ENCODE measurements around the gene C12orf76. TPM values are rescaled to one million over a fixed set of nuclear protein-coding genes. Genes with fewer than 3 reads are reported as not detected.

The C12orf76 gene
- 11.5 and 16.4 TPM in 2 replicates for total RNA-seq

GRCh38 chr12:110048242-110049027, at the start of gene C12orf76:
TSS of gene C12orf76 (minus strand) at chr12:110048522. CDS start at chr12:110048495, 27 bp downstream.

GRCh38 chr12:109998904-109999648, 49.2 kb downstream of the C12orf76 start, which contains the start of gene ANKRD13A:
TSS of gene ANKRD13A (plus strand) at chr12:109999430. CDS start at chr12:109999689, 259 bp downstream.

GRCh38 chr12:109995686-109996482, 52.4 kb downstream of the C12orf76 start, which contains the start of gene GIT2:
TSS of gene GIT2 (minus strand) at chr12:109996368. CDS start at chr12:109996224, 144 bp downstream.

Other genes starting within 250 kb of the C12orf76 start
- gene TRPV4, start 215.1 kb downstream of the C12orf76 start, total RNA-seq = 1.5 TPM in 2 replicates
- gene GLTP, start 168.0 kb downstream of the C12orf76 start, total RNA-seq = 46.8 and 48.0 TPM in 2 replicates
- 4.4 and 7.7 TPM in 2 replicates for gene TCHP, start 148.2 kb downstream of the C12orf76 start, total RNA-seq
- gene GIT2, start 52.2 kb downstream of the C12orf76 start, total RNA-seq = 26.5 and 34.6 TPM in 2 replicates
- gene ANKRD13A, start 49.1 kb downstream of the C12orf76 start, total RNA-seq = 52.6 and 54.3 TPM in 2 replicates
- 6.7 and 9.5 TPM in 2 replicates for gene IFT81, start 75.8 kb upstream of the C12orf76 start, total RNA-seq
- gene ATP2A2, start 232.7 kb upstream of the C12orf76 start, total RNA-seq = 102 and 105 TPM in 2 replicates